HG02610 (cell line): ENCODE data around the gene DGKD.
"Not testable (repeated sequence)": the region's sequence is repeated elsewhere in the genome, so short reads cannot be mapped to it uniquely, and the experiment has no call there.

Experiments
- ATAC-seq: cut with Tn5 transposase; IDR thresholded peaks from one replicate; pipeline ENCODE4 v1.9.1; 2021; ENCODE audit warnings: mild to moderate bottlenecking, moderate library complexity; ENCODE audit not compliant: unreplicated experiment

Gene DGKD

DNA sequence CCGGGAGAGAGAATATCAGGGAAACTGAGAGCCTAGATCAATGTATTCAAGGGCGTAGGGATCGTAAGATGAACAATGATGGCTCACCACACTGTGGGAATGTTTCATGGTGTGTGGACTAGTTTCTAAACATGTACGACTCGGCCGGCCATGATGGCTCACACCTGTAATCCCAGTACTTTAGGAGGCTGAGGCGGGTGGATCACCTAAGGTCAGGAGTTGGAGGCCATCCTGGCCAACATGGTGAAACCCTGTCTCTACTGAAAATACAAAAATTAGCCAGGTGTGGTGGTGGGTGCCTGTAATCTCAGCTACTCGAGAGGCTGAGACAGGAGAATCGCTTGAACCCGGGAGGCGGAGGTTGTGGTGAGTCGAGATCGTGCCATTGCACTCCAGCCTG is 18.2 kb upstream of the DGKD start:
- ATAC-seq, result not testable (repeated sequence)

GRCh38 chr2:233336541-233336940 is 17.8 kb upstream of the DGKD start:
- ATAC-seq, result no peak

GRCh38 chr2:233338046-233338445 is 16.2 kb upstream of the DGKD start:
- ATAC-seq, result no peak

DNA sequence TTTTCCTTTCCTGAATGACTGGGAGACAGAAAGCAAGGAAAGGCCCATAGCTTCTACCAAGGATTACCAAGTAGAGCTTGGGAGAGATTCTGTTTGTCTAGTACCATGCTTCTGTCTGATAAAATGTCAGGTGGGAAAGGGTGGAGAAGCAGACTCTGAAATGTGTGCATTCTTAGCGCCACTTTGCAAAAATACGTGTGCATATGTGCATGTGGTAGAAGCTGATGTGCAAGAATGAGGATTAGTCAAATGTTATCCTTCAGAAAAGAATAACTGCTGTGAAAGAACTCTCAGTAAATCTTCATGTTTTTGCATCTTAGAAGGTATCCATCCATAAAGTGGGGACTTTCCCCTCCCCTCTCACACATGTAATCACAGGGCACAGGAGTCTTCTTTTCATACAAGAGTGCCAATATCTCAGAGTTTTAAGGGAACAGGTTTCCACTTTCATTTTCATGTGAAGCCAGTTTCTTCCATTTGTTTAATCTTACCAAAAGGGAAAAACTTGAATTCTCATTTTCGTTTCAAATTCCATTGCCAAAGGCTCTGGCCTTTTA is 15.4 kb upstream of the DGKD start:
- no peak for ATAC-seq

DNA sequence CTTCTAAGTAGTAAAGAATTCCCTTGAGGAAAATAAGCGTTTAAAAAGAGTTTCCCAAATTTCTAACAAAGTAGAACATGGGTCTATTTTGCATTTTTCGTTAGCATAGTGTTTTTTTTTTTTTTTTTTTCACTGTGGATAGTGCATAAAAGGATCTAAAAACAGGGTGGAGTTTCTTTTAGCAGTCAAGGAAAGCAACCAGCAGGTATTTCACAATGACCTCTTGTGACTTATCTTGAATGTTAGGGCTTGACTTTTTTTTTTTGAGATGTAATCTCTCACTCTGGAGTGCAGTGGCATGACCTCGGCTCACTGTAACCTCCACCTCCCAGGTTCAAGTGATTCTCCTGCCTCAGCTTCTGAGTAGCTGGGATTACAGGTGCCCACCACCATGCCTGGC is 14.9 kb upstream of the DGKD start:
- ATAC-seq, result no peak

GRCh38 chr2:233341296-233341695 is 13.0 kb upstream of the DGKD start:
- ATAC-seq, result no peak

- no peak for ATAC-seq
These were observed 12.0 kb upstream of the DGKD start for GRCh38 chr2:233342301-233342700.

- no peak for ATAC-seq
These were observed 11.1 kb upstream of the DGKD start for GRCh38 chr2:233343171-233343705.

- no peak for ATAC-seq
These were observed 7.9 kb upstream of the DGKD start for GRCh38 chr2:233346376-233346775.

- no peak for ATAC-seq
These were observed 7.4 kb upstream of the DGKD start for GRCh38 chr2:233346930-233347329.

- ATAC-seq, result no peak
These were observed 5.0 kb upstream of the DGKD start for GRCh38 chr2:233349005-233349998.

DNA sequence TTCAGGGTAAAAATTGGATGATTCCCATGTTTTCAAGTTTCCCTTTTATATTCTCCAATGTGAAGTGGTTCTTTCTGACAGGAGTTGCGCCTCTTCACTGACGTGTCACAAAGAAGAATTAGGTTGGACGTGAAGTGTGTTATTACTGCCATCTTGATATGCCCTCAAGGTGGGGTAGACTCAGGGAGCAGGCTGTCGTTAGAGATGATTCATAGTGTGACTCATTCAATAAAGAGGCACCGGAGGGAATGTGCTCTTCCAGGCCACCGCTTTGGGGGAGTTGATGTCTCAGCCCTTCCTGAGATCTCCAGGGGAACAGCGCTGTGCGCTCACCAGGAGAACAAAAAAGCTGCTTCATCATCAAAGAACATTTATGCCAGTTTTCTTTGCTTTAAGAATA is 3.6 kb upstream of the DGKD start:
- no peak for ATAC-seq

GRCh38 chr2:233351423-233351822 is 2.9 kb upstream of the DGKD start:
- ATAC-seq, result no peak

DNA sequence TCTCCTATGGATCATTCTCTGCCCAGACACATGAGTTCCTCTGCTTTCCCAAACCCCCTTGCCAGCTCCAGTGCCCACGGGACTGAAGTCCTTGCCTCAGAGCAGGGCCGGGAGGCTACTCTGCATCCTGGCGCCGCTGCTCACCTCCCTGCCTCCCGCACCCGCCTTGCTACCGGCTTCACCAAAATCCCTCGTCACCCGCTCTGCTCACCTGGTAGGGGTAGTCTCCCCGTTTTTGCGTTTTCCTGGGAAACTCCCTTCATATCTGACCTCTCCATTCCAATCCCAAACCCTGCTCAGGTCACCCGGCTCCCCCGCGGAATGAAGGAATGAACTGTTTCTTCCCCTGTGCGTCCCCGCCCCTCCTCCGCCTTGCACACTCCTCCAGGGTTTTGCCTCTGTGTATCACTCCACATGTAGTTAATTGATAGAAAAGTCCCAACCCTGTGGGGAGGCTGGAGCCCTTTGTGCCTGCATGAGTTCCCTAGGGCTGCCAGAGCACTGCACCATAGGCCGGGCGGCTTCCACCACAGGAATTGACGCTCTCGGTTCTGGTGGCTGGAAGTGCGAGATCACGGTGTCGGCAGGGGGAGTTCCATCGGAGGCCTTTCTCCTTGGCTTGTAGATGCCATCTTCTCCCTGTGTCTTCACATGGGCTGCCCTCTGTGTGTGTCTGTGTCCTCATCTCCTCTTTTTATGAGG is 2.0 kb upstream of the DGKD start:
- no peak for ATAC-seq

DNA sequence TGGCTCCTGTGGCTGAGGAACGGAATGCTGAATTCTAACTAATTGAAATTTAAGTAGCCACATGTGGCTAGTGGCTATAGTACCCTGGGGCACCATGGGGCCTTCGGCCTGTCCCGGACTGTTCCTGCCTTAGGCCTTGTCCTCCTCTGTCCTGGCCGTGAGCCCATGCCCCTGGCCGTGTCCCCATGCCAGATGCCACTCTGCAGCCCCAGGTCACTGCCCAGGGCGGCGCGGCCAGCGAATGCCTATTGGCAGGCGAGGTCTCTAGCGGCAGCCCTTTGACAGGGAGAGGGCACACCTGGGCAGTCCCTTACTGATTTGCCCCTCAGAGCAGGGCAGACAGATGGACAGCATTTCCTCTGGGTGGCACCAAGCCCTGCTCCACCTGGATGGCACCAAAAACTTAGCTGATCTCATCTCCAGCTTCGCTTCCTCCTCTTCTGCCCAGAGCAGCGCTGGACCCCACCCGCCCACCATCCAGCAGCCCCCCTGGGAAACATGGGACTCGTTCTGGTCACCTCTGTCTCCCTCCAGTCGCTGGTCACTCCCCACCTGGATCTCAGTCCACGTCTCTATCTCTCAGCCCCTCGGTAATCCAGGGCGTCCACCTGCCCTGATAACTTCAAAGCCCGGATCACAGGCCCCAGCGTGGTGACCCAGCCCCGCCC is 1.1 kb upstream of the DGKD start:
- no peak for ATAC-seq

GRCh38 chr2:233354500-233354924 is 218 bp downstream of the DGKD start:
- ATAC-seq, result peak; percentile 13

DNA sequence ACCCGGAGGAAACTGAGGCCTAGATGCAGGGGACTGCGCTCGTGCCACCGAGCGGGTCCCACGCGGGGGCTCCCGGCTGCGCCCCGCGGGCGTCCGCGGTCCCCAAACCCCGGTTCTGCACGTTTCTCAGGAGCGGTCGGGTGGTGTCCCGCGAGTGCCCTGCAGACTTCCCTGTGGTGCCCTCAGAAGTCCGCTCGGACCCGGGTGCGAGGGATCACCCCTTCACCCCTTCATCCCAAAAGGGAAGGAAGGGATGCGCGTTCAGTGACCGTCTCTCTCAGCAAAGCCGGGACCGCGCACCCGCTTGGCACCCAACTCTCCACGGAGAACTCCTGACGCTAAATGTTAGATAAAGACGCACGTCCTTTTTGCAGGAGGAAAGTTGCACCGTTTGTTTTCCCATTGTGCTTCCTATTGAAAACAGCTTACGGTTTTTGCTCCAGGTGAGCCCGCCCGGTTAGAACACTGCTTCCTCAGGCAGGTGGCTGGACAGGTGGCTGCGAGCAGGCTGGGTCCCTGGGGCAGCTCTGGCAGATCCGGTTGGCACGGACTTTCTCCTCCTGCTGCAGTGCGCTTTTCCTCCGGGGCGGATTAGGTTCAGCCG is 779 bp downstream of the DGKD start:
- ATAC-seq, result peak; percentile 5

DNA sequence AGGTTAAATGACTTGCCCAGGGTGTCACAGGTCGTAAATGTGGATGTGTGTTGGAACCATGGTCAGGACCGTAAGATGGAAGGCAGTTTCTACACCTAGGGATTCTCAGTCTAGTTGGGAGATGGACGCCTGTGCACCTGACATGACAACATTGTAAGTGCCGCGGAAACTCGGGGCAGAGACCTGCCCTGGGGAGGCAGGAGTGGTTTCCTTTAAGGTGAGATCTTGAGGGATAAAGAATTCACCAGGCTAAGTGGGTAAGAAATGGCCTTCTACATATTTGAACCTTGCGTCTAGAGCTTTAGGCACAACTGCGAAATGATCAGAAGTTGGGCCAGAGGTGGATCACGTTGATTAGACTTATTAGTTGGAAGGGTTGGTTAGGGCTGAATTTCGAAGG is 1.6 kb downstream of the DGKD start:
- ATAC-seq, result no peak

DNA sequence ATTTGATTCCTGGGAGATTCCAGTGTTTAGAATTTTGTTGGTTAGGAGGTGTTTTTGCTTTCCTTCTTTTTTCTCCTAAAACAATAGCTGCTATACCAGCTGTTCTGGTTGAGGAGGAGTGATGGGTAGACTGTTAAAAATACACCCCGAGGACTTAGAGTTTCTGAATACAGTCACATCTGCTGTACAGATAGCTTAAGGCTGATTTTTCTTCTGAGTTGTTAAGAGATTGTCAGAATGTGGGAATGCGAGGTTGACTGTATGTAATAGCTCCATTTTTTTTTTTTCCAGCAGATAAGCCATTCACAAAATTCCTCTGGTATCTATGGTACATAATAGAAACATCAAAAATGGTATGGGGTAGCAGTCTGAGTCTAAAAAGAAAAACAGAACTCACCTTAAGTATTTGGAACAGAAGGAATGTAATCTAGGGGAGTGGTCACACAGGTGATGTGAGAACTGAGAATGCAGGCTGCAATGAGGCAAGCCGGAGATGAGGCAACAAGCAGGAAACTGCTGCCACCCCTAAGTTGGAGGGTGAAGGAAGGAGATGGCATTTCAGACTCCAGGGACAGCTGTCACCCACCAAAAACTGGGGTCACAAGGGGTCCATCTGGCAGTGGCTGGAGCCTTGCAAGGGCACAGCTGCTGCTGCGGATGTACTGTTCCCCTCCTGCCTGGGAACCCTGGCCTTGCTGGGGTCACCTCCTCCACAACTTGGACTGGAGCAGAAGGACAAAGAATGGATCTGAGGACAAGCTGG is 2.4 kb downstream of the DGKD start:
- no peak for ATAC-seq

GRCh38 chr2:233358335-233358734 is 4.0 kb downstream of the DGKD start:
- no peak for ATAC-seq
